D341Med (cell line): ENCODE results near the gene NONO.
"Not testable (repeated sequence)": the region's sequence is repeated elsewhere in the genome, so short reads cannot be mapped to it uniquely, and the experiment has no call there.

ENCODE experiments used
- DNase-seq: peaks from one replicate; pipeline ENCODE4 v3.0.0; 2012; ENCODE audit warnings: low spot score

NONO gene, protein sequence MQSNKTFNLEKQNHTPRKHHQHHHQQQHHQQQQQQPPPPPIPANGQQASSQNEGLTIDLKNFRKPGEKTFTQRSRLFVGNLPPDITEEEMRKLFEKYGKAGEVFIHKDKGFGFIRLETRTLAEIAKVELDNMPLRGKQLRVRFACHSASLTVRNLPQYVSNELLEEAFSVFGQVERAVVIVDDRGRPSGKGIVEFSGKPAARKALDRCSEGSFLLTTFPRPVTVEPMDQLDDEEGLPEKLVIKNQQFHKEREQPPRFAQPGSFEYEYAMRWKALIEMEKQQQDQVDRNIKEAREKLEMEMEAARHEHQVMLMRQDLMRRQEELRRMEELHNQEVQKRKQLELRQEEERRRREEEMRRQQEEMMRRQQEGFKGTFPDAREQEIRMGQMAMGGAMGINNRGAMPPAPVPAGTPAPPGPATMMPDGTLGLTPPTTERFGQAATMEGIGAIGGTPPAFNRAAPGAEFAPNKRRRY

DNA sequence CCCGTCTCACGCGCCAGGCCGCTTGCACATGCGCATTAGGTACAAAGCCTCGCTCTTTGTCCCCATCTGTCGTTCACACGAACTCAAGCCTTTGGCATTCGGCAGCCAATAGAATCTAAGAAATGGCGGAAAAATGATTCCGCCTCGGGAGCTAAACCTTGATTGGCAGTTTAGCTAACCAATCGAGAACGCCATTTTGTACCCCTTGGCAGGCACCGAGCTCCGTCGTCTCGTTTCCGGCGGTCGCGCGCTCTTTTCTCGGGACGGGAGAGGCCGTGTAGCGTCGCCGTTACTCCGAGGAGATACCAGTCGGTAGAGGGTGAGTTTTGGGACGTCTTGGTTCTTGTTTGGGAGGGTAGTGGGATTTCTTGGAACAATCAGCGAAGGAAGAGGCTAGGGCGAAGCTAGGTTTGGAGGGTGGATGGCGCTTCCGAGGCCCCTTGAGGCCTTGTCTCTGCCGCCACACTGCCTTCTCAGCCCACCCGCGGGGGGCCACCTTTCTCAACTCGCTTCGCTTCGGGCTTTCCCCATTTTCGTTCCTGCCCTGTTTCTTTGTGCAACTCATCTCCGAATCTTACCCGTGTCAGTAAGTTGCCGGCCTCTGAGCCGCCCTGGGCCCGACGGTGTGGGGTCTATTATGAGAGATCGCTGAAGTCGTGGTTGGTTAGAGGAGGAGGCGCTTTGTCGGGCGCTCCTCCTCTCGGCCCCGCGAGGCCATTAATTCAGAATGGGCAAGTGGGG, at the start of gene NONO:
Gene NONO, plus strand, starts transcription at position 233 of the 741 bp plus-strand sequence. CDS start 7,003 bp downstream, outside the sequence.
- peak; percentile 90 for DNase-seq

DNA sequence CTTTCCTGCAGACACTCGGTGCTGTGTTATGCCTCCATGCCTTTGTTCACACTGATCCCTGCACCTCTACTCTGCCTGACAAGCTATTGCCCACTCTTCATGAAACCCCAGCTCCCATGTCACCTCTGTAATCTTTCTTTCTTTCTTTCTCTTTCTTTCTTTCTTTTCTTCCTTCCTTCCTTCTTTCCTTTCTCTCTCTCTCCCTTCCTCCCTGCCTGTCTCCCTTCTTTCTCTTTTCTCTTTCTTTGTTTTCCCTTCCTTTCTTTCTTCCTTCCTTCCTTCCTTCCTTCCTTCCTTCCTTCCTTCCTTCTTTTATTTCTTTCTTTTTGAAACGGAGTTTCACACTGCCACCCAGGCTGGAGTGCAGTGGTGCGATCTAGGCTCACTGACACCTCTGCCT, 48.0 kb upstream of the NONO start:
- no peak for DNase-seq

DNA sequence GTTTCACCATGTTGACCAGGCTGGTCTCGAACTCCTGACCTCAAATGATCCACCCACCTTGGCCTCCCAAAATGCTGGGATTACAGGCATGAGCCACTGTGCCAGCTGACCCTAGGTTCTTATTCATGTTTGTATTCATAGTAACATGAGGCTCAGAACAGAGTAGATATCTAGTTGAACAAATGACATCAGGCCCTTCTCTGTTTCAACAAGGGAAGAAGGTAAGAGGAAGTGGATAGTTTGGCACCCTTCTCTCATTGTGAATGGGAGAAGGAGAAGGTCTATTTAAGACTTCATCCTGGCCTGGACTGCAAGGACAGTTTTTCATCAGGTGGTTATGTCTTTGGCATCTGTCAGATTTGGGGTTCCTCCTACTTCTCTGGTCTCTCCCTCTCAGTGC, 46.6 kb upstream of the NONO start:
- no peak for DNase-seq

DNA sequence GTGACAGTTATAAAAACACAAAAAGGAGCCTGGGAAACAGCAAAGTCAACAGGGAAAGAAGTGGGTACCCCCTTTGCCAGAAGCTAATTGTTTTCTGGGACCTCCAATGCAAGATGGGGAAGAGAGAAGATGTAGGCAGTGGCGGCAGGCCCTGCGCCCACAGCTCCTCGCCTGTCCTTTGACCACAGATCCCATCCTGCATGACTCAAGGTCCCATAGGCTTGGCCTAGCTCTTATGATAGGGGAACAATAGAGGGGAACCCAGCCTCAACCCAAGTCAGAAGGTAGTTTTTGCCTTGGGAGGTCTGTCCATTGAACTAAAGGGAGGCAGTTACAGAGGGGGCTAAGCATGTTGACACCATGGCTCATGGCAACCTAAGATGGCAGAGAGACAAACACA, 43.7 kb upstream of the NONO start:
- DNase-seq = no peak

DNA sequence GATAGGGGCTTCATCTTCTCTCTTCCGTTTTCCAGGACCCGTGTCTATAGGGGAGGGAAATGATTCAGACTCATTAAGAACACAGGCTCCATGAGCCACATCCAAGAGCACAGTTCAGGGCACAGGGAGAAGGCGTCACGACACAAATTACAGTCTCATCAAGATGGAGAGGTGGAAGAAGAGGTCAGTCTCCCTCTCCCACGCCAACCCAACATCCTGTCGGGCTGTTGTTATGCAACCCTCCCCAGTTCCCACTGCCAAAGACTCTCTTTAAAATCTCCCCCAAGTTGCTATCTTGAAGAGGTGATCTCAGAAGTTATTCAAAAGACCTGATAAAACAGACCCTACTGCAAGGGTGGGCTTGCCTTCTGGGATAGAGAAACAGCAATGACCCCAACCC, 42.1 kb upstream of the NONO start:
- no peak for DNase-seq

DNA sequence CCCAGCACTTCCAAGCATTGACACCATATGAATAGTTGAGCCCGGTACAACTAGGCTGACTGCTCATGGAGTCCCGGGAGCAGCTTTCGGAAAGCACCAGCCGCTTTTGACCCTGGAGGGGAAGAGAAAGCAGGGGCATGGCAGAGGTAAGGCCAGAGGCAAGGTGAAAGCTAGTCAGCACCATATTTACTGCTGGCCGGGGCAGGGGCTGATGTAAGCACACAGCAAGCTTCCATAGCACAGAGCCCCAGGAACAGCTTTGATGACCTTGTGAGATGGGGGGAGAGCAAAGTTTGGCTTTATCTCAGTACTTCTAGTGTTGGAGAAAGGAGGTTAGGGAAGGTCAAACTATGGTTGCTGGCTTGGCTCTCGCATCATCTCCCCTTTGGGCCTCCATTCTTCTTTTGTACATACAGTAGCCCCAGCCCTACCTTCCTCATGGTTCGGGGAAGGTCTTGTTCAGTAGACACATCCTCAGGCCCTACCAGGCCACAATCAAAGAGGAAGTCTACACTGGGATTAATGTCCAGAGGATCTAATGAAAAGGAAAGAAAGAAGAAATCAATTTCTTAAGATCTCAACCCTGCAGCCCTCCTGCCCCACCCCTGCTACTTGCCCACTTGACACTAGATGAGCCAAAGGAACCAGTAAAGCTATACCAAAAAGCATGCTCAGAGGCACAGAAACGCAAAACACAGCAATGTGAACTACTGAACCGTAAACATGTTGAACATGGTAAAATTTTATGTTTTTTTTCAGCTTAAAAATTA, 38.9 kb upstream of the NONO start:
- DNase-seq = no peak

DNA sequence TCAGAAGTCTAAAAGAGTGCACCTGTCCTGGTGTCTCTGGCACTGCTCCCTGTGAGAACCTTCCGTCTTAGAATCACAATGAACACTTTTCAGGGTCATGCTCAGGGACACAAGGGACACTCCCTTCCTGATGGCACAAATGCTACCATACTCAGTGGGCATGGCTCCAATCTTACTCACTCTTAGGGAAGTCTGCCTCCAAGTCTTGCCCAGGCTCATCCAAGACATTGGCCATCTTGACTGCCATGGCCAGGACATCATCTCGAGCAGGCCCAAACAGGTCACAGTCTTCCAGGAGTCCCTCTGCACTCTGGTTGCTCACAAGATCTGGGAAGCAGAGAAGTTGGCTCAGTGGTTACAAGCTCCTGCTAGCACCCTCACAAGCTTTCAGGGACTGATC, 38.3 kb upstream of the NONO start:
- DNase-seq = no peak

DNA sequence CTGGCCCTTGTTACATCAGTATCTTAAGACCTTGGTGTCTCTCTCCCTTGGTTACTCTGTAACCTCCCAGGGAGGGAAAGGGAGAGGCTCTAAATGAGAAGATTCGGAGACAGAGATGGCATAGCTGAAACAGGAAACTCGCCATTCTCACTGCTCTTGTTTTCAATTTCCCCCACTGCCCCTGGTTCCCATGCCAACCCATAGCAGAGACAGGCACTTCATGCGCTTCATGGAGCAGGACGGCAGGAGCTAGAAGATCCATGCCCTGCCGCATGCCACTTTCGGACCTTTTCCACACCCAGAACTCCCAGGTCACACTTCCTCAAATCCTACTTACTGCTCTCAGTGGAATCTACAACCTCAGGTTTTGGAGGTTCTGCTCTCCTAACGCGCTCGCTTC, 32.6 kb upstream of the NONO start:
- no peak for DNase-seq

DNA sequence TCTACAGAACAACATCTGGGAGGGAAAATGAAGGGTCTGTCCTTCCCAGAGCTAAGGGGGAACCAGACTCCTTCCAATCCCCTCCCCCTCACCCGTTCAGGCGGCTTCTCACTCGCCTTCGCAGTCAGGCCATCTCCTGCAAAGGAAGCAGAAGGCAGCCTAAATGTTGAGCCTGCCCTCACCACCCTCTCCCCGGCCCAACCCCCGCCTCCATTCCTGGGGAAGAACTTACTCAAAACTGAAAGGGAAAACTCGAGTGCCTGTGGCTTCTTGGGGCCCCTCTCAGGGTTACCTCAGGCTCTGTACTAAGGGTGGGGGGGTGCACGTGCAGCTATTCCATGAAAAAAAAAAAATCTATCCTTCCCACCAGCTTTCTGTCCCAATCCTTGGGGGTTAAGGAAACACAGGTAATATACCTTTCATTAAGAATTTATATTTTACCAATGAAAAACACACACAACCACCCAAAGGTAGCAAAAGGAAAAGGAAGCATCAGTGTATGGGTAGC, 31.9 kb upstream of the NONO start:
- DNase-seq = no peak

DNA sequence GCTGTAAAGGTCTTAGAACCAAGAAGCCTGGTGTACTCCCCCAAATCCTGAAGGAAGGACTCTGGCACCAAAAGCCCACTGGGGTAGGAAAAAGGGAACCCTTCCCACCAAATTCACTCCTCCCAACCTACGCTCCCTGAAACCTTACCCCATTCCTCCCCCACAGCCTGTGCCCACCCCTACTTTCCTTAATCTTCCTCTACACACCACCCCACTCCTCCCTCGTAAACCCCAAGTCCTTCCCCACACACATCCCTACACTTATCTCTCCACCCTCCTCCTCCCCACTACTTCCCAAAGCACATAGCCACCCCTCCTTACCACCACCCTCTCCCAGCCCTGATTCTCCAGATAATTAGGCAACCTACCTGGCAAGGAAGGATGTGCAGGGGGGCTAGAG, 31.2 kb upstream of the NONO start:
- no peak for DNase-seq

DNA sequence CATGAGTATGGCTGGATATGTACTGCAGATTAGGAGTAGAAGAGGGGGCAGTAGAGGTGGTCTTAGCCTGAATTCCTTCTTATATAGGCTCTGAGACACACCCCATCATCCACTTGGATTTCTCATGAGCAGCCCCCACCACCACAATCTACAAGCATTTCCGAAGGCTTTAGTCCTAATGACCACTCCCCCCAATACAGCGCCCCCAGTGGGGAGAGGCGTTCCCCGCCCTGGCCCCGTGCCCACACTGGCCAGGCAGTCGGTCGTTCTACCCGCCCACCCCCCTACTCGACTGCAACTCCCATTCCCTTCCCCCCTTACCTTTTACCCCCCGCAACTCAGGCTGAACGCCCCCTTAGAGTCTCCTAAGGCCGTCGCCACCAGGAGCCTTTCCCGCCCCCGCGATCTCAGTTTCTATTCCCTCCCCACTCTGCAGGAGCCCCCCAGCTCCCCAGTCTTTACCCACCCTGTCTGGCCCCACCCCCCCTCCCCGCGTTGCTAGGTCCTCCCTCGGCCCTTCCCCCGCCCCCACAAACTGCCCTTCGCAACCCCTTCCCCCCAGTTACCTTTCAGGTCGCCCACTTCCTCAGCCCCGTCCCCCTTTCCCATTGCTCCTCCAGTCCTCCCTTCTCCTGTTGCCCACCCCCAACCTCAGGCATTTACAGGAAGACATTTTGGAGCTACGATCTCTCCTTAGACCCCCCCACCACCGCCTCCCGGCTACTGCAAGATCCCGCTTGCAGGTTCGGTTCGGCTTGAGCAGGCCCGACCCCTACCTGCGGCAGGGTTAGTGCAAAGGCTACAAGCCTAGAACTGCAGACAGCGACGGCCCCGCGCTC, 30.0 kb upstream of the NONO start:
- peak; percentile 57 for DNase-seq

DNA sequence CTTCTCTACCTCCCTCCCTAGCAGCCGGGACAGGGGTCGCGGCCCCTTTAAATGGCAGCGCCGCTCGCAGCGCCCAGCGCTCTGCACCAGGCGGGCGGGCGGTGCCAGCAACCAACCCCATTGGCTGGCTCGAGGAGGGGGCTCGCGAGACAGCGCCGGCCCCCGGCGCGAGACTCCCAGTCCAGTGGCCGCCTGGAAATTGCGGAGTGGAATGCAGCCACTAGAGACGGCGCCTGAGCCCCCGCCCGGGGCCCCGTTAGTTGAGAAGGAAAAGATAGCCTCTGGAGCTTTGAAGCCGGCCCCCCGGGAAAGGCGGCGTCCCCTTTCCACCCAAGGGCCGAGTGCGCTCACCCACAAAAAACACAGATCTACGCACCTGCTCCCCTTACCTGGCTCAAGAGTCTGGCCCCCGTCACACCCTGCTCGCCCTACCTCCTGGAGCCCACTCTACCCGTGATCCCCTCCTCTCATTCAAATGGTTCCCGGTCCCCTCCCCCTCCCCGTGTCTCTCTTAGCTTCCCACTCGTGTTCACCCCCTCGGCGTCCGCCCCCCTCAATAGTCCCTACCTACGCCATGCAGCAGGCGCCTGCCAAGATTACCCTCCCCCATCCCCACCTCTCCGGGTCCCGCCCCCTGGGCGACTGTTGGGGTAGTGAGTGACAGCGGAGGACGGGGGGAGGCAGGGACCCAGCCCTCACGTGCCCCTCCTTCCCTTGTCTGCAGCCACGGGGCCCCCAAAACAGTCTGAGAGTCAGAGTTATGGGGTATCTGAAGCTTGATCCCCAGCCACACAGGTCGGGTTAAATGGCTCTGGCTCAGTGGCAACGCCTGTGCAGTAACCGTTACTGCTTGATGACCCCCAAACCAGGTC, 29.1 kb upstream of the NONO start, which contains the start of gene ZMYM3:
Gene ZMYM3, minus strand, starts transcription at position 49 of the 872 bp plus-strand sequence. CDS start 885 bp downstream, outside the sequence.
- peak; percentile 95 for DNase-seq

DNA sequence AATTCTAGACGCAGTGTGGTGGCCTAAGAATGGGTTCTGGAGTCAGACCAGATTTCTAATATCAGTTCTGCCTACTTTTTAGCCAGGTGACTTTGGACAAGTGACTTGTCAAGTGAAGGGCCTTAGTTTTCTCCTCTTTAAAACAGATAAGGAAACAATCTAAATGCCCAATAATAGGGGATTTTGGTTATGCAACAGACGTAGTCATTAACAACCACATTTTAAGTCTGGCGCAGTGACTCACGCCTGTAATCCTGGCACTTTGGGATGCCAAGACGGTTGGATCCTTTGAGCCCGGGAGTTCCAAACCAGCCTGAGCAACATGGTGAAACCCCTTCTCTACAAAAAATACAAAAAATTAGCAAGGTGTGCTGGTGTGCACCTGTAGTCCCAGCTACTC, 27.4 kb upstream of the NONO start:
- no peak for DNase-seq

DNA sequence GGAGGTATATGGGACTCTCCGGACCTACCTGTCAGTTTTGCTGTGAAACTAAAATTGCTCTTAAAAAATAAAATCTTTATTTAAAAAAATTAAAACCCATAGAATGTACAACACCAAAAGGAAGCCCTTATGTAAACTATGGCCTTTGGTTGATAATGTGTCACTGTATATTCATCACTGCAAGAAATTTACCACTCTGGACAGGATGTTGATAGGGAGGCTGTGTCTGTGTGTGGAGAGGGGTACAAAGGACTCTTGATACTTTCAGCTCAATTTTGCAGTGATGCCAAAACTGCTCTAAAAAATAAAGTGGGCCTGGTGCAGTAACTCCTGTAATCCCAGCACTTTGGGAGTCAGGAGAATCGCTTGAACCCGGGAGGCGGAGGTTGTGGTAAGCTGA, 26.6 kb upstream of the NONO start:
- no peak for DNase-seq

DNA sequence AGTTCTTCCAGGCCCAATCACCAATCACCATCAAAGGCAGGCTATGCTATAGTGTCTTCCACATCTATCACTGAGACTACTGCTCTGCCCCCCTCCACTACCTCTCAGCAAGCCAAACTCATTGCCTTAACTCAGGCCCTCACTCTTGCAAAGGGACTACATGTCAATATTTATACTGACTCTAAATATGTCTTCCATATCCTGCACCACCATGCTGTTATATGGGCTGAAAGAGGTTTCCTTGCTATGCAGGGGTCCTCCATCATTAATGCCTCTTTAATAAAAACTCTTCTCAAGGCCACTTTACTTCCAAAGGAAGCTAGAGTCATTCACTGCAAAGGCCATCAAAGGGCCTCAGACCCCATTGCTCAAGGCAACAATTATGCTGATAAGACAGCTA, 14.8 kb upstream of the NONO start:
- not testable (repeated sequence) for DNase-seq

DNA sequence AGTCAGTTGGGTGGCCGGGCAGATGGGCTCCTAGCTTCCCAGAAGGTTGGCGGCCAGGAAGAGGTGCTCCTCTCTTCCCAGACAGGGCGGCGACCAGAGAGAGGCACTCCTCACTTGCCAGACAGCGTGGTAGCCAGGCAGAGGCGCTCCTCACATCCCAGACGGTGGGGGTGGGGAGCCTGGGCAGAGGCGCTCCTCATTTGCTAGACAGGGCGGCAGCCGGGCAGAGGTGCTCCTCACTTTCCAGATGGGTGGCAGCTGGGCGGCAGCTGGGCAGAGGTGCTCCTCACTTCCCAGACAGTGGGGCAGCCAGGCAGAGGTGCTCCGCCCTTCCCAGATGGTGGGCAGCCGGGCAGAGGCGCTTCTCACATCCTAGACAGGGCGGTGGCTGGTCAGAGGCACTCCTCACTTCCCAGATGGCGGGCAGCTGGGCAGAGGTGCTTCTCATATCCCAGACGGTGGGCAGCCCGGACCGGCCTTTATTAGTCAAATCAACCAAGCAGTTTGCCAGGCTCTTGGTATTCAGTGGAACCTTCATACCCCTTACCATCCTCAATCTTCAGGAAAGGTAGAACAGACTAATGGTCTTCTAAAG, 13.5 kb upstream of the NONO start:
- DNase-seq = no peak

DNA sequence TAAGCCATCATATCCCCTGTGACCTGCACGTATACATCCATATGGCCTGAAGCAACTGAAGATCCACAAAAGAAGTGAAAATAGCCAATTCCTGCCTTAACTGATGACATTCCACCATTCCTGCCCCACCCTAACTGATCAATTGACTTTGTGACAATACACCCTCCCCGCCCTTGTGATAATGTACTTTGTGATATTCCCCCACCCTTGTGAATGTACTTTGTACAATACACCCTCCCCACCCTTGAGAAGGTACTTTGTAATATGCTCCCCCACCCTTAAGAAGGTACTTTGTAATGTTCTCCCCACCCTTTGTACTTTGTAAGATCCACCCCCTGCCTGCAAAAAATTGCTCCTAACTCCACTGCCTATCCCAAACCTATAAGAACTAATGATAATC, 11.1 kb upstream of the NONO start:
- not testable (repeated sequence) for DNase-seq

DNA sequence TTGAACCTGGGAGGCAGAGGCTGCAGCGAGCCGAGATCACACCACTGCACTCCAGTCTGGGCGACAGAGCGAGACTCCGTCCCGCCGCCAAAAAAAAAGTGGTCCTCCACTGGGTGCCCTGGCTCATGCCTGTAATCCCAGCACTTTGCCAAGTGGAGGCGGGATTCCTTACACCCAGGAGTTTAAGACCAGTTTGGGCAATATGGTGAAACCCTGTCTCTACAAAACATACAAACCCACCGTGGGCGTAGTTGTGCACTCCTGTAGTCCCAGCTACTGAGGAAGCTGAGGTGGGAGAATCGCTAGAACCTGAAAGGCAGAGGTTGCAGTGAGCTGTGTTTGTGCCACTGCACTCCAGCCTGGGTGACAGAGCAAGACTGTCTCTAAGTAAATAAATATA, 2.1 kb upstream of the NONO start:
- not testable (repeated sequence) for DNase-seq

DNA sequence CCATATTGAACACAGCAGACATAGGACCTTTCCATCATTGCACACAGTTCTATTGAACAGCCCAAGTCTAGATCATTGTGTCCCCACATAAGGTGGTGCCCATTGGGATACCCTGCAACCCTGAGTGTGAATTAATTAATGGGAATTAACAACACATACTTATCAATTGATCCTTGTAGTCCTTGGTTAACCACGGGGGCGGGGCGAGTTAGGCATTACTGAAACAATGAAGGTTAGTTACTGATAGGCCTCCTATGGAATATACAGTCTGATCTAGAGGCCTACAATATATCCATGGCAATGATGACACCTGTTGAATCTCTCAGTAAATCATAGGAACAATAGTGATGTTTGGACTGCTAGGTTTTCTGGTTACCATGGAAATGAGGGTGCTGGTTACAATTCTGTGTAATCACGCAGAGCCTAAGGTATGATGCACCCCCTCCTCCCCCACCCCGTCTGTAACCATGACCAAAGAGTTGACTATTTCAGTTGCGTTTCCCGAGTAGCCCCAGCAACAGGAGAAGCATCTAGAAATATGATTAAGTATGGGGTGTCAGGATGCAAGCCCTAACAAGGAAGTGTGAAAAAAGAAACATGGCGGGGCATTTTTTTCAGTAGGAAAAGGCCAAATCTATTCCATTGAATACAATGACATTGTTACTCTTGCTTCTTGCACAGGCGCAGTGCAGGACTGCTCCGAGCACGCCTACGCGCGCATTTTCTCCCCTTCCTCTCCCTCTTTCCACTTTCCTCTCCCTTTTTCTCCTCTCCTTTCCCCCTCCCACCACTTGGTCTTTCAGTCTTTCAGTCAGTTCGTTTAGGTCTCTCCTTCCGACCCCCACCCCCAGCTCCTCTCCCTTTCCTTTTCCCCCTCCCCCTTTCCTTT, 677 bp upstream of the NONO start:
- no peak for DNase-seq
